Activated CD8-positive, alpha-beta T cell treated with anti-CD3 and anti-CD28 coated beads, Interleukin-2, amount 10 ng/mL, durations not matched to agents 7 days and 5 days (primary cell): ENCODE data around the gene MICU1. TPM values are rescaled to one million over a fixed set of nuclear protein-coding genes. Genes with fewer than 3 reads are reported as not detected.
A peak's percentile ranks its signal among the peaks of the same experiment; 100 is the strongest.
"Not testable (repeated sequence)": the region's sequence is repeated elsewhere in the genome, so short reads cannot be mapped to it uniquely, and the experiment has no call there.

Source experiments
- ATAC-seq: fragments of 150-1000 bp; cut with Tn5 transposase; one replicate; pipeline ENCODE4 v1.10.0; 2021; ENCODE audit warnings: moderate library complexity
- CTCF ChIA-PET: fragments of 350-600 bp; sonication (Branson Sonifier 250); formaldehyde crosslinking; loops from one replicate; lab custom pipeline; 2021; ENCODE audit warnings: antibody characterized with exemption; lab: Charles Lee
- POLR2A ChIA-PET: fragments of 350-600 bp; sonication (Branson Sonifier 250); formaldehyde crosslinking; loops from one replicate; lab custom pipeline; 2021; ENCODE audit warnings: antibody characterized with exemption; lab: Charles Lee
- DNase-seq: peaks from one replicate; pipeline ENCODE4 v3.0.0-alpha.2; 2020
- H3K27ac Mint-ChIP-seq: one replicate; pipeline ENCODE4 v1.8.0; 2021; ENCODE audit warnings: mild to moderate bottlenecking, mixed read lengths
- H3K27me3 Mint-ChIP-seq: one replicate; pipeline ENCODE4 v1.8.0; 2021; ENCODE audit warnings: low read depth, mixed read lengths
- H3K36me3 Mint-ChIP-seq: one replicate; pipeline ENCODE4 v1.8.0; 2021; ENCODE audit warnings: low read depth, mixed read lengths
- H3K4me1 Mint-ChIP-seq: one replicate; pipeline ENCODE4 v1.8.0; 2021; ENCODE audit warnings: low read depth, mixed read lengths
- H3K4me3 Mint-ChIP-seq: one replicate; pipeline ENCODE4 v1.8.0; 2021; ENCODE audit warnings: mild to moderate bottlenecking, mixed read lengths
- H3K9me3 Mint-ChIP-seq: one replicate; pipeline ENCODE4 v1.8.0; 2022; ENCODE audit warnings: mixed read lengths; ENCODE audit not compliant: insufficient read depth
- total RNA-seq, 2 experiments: library from RNA; stranded (reverse); gene quantifications; one replicate each; pipeline ENCODE4 v1.2.3, GENCODE V29; 2021

Gene MICU1
- total RNA-seq, 2 experiments from 2014 or later, result 23.4 to 26.9 TPM

- DNase-seq, result no peak
- ATAC-seq, result no peak
- ChIA-PET POLR2A (interaction anchor here (1.0 to 10.4 kb wide), 5 partner anchors 33 to 242 kb away, joined by 3 to 119 read pairs (median 4); partner anchors contain the start of genes DDIT4 and SPOCK2), CTCF (interaction anchor here (0.7 to 5.2 kb wide), 7 partner anchors 11 to 204 kb away, joined by 3 to 106 read pairs (median 5); partner anchors contain the start of gene DDIT4)
- Mint-ChIP-seq H3K4me3 (peak overlapping the region; percentile 64), H3K4me1 (peaks cover 85% of the 10 kb centered on the region), H3K36me3 (peaks cover 41% of the 10 kb centered on the region), H3K27ac (peak overlapping the region; percentile 91), H3K9me3 (no peaks in the 10 kb centered on the region), H3K27me3 (no peaks in the 10 kb centered on the region)
Observed at GRCh38 chr10:72330069-72330426, 295.8 kb downstream of the MICU1 start.

- ChIA-PET CTCF (interaction anchor here (1.0 to 5.2 kb wide), 7 partner anchors 9 to 204 kb away, joined by 3 to 106 read pairs (median 5); partner anchors contain the start of gene DDIT4), POLR2A (interaction anchor here (1.0 to 10.4 kb wide), 6 partner anchors 9 to 241 kb away, joined by 3 to 119 read pairs (median 5); partner anchors contain the start of genes DDIT4 and SPOCK2)
- H3K4me3 Mint-ChIP-seq, result peak overlapping the region; percentile 64
- H3K4me1 Mint-ChIP-seq, result peaks cover 85% of the 10 kb centered on the region
- H3K27me3 Mint-ChIP-seq, result no peaks in the 10 kb centered on the region
- no peak for ATAC-seq
- peak overlapping the region; percentile 99 for H3K27ac Mint-ChIP-seq
- peaks cover 3% of the 10 kb centered on the region for H3K9me3 Mint-ChIP-seq
- peaks cover 40% of the 10 kb centered on the region for H3K36me3 Mint-ChIP-seq
- peak; percentile 35 for DNase-seq
Observed at GRCh38 chr10:72329290-72330068, 296.4 kb downstream of the MICU1 start.

DNA sequence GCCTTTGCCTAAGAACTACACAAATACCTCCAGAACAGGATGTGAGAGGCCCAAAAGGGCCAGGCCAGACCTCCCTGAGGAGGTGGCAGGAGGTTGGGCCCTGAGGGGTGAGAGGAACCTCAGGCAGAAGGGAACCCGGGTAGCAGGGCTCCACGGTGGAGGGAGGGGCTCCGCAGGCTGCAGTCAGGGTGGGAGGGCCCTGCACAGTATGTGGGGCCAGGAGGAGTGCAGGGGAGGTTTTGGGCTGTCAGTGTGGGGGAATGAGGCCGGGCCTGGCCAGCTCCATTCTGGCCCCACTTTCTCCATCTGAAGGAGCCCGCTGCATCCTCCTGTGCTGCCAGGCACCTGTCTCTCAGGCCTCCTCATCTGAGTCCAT lies 297.1 kb downstream of the MICU1 start:
- peak overlapping the region; percentile 99 for H3K27ac Mint-ChIP-seq

GRCh38 chr10:72328045-72328828 lies 297.6 kb downstream of the MICU1 start:
- Mint-ChIP-seq H3K4me3 (peak overlapping the region; percentile 97), H3K4me1 (peaks cover 84% of the 10 kb centered on the region), H3K27ac (peak overlapping the region; percentile 99), H3K9me3 (peaks cover 3% of the 10 kb centered on the region), H3K36me3 (peaks cover 30% of the 10 kb centered on the region), H3K27me3 (no peaks in the 10 kb centered on the region)
- DNase-seq (peak; percentile 51), ATAC-seq (peak; percentile 0)
- POLR2A ChIA-PET, result interaction anchor here (0.6 to 10.4 kb wide), 10 partner anchors 8 to 240 kb away, joined by 3 to 119 read pairs (median 4); partner anchors contain the start of genes DDIT4 and SPOCK2
- CTCF ChIA-PET, result interaction anchor here (0.8 to 5.2 kb wide), 16 partner anchors 8 to 239 kb away, joined by 3 to 106 read pairs (median 7); partner anchors contain the start of genes DDIT4 and SPOCK2

More for the DNA sequence above, 297.1 kb downstream of the MICU1 start:
- POLR2A ChIA-PET, result interaction anchor here (1.2 to 10.4 kb wide), 6 partner anchors 8 to 241 kb away, joined by 4 to 119 read pairs (median 14); partner anchors contain the start of genes DDIT4 and SPOCK2
- Mint-ChIP-seq H3K4me3 (peak overlapping the region; percentile 97), H3K4me1 (peaks cover 84% of the 10 kb centered on the region), H3K9me3 (peaks cover 3% of the 10 kb centered on the region), H3K36me3 (peaks cover 35% of the 10 kb centered on the region), H3K27me3 (no peaks in the 10 kb centered on the region)
- ATAC-seq, result peak; percentile 21
- peak; percentile 72 for DNase-seq
- CTCF ChIA-PET, result interaction anchor here (1.0 to 5.2 kb wide), 9 partner anchors 8 to 203 kb away, joined by 3 to 106 read pairs (median 6); partner anchors contain the start of gene DDIT4

DNA sequence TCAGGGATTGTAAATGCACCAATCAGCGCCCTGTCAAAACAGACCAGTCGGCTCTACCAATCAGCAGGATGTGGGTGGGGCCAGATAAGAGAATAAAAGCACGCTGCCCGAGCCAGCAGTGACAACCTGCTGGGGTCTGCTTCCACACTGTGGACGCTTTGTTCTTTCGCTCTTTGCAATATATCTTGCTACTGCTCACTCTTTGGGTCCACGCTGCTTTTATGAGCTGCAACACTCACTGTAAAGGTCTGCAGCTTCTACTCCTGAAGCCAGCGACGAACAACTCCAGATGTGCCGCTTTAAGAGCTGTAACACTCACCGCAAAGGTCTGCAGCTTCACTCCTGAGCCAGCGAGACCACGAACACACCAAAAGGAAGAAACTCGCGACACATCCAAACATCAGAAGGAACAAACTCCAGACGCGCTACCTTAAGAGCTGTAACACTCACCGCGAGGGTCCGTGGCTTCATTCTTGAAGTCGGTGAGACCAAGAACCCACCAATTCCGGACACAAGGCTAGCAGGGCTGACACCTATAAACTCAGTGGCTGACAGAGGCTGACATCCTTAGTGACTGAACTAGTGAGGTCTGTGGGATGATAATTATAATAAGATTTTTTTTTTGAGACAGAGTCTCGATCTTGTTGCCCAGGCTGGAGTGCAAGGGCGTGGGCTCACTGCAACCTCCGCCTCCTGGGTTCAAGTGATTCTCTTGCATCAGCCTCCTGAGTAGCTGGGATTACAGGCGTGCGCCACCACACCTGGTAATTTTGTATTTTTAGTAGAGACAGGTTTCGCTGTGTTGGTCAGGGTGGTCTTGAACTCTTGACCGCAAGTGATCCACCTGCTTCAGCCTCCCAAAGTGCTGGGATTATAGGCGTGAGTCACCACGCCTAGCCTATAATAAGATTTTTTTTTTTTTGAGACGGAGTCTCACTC lies 298.9 kb downstream of the MICU1 start:
- not testable (repeated sequence) for H3K27me3 Mint-ChIP-seq, H3K9me3 Mint-ChIP-seq
- peaks cover 25% of the 10 kb centered on the region for H3K36me3 Mint-ChIP-seq
- ChIA-PET POLR2A (interaction anchor here (0.7 to 10.4 kb wide), 23 partner anchors 9 to 278 kb away, joined by 3 to 119 read pairs (median 5); partner anchors contain the start of genes ANAPC16, ASCC1 and DDIT4), CTCF (interaction anchor here (0.7 to 5.2 kb wide), 26 partner anchors 9 to 278 kb away, joined by 3 to 106 read pairs (median 6); partner anchors contain the start of genes DDIT4 and SPOCK2)
- peaks cover 85% of the 10 kb centered on the region for H3K4me1 Mint-ChIP-seq
- DNase-seq (peak; percentile 87), ATAC-seq (peak; percentile 19)
- H3K27ac Mint-ChIP-seq, result peak overlapping the region; percentile 99
- H3K4me3 Mint-ChIP-seq, result peak overlapping the region; percentile 97

DNA sequence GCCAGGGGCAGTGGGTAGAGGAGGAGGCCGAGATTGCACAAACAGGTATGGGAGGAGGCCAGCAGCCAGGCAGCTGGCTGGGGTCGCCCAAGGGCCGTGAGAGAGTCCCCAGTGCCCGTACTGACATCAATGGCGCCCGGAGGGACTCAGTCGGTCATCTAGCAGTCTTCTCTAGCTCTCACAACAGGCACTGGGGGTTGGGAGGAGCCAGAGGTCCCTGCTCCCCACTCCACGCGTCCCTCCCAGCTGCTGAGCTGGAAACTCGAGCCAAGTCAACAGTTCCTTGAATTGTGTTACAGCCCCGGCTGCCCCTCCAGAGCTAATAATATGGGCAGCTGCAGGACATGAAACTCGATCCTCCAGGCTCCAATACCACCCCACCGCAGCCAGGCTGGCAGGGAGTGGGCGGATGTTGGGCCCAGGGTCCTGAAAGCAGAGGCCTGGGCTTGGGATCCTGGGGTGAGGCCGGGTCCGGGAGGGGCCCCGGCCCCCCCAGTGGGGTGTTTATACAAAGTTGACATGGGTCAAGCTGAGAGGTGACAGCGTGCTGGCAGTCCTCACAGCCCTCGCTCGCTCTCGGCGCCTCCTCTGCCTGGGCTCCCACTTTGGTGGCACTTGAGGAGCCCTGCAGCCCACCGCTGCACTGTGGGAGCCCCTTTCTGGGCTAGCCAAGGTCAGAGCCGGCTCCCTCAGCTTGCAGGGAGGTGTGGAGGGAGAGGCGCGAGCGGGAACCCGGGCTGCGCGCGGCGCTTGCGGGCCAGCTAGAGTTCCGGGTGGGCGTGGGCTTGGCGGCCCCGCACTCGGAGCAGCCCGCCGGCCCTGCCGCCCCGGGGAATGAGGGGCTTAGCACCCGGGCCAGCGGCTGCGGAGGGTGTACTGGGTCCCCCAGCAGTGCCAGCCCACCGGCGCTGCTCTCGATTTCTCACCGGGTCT lies 300.4 kb downstream of the MICU1 start:
- CTCF ChIA-PET, result interaction anchor here (0.7 to 5.2 kb wide), 21 partner anchors 10 to 277 kb away, joined by 3 to 106 read pairs (median 6); partner anchors contain the start of gene DDIT4
- ATAC-seq, DNase-seq, H3K27me3 Mint-ChIP-seq, H3K9me3 Mint-ChIP-seq, H3K4me3 Mint-ChIP-seq: not testable (repeated sequence)
- peaks cover 20% of the 10 kb centered on the region for H3K36me3 Mint-ChIP-seq
- H3K27ac Mint-ChIP-seq, result peak overlapping the region; percentile 60
- POLR2A ChIA-PET, result interaction anchor here (1.0 to 10.4 kb wide), 10 partner anchors 8 to 70 kb away, joined by 3 to 119 read pairs (median 12); partner anchors contain the start of gene DDIT4
- H3K4me1 Mint-ChIP-seq, result peaks cover 85% of the 10 kb centered on the region

GRCh38 chr10:72323771-72324191 lies 302.1 kb downstream of the MICU1 start:
- DNase-seq (no peak), ATAC-seq (no peak)
- ChIA-PET CTCF (interaction anchor here (0.8 to 7.6 kb wide), 6 partner anchors 8 to 100 kb away, joined by 3 to 73 read pairs (median 11); partner anchors contain the start of gene DDIT4), POLR2A (interaction anchor here (5.6 to 6.5 kb wide), 2 partner anchors 20 to 48 kb away, joined by 45 to 86 read pairs; partner anchors contain the start of gene DDIT4)
- Mint-ChIP-seq H3K27me3 (no peaks in the 10 kb centered on the region), H3K36me3 (peaks cover 21% of the 10 kb centered on the region), H3K4me3 (no peak overlapping the region), H3K4me1 (peaks cover 77% of the 10 kb centered on the region), H3K27ac (peak overlapping the region; percentile 99), H3K9me3 (peaks cover 3% of the 10 kb centered on the region)

DNA sequence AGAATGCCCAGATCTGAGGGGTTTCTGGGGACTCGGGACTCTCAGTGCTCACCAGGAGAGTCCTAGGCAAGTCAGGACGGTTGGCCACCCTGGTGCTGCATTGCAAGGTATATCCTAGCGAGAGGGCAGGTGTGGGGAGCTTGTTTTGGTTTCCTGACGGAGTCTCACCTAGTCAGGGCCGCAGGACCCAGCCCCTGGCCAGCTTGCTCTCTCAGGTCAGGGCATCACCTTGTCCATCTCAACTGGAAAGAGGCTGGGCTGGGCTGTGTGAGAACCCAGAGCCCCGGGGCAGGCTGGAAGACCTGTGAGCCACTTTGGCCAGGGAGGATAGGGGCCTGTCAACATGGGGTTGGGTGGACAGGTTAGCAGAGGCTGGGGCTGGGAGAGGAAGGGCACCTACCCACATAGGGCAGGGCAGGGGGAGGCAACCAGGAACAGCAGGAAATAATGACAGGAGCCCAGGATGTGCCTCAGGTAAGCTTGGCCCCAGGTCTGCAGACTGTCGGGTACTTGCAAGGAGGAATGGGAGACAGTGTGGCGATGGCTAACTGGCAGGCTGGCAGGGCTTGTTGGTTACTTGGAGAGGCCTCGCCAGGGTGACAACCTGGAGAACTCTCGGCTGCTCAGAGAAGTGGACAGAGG lies 302.6 kb downstream of the MICU1 start:
- H3K27me3 Mint-ChIP-seq, result no peaks in the 10 kb centered on the region
- peak overlapping the region; percentile 12 for H3K4me3 Mint-ChIP-seq

More for the DNA sequence above, 302.6 kb downstream of the MICU1 start:
- Mint-ChIP-seq H3K27ac (peak overlapping the region; percentile 99), H3K36me3 (peaks cover 24% of the 10 kb centered on the region), H3K4me1 (peaks cover 77% of the 10 kb centered on the region), H3K9me3 (peaks cover 3% of the 10 kb centered on the region)
- DNase-seq (no peak), ATAC-seq (no peak)
- ChIA-PET POLR2A (interaction anchor here (0.7 to 6.5 kb wide), 5 partner anchors 12 to 238 kb away, joined by 3 to 86 read pairs (median 3); partner anchors contain the start of gene DDIT4), CTCF (interaction anchor here (0.8 to 7.6 kb wide), 7 partner anchors 8 to 99 kb away, joined by 3 to 73 read pairs (median 5); partner anchors contain the start of gene DDIT4)
